ENCODE results near the gene TMEM186.
"Not testable (repeated sequence)": the region's sequence is repeated elsewhere in the genome, so short reads cannot be mapped to it uniquely, and the experiment has no call there.

Gene TMEM186

GRCh38 chr16:8786316-8786715, 11.1 kb downstream of the TMEM186 start:
- CTCF ChIA-PET, result interaction anchor here (1.7 kb wide), 1 partner anchor 126 kb away, joined by 5 read pairs; no protein-coding TSS in a partner anchor
- H3K27me3 ChIP-seq (replicated peaks in 2 of 5; ENCODE audit: control insufficient read depth in 4 of 5, insufficient read depth in 5 of 5, low read length in 4 of 5); H3K27ac ChIP-seq (ENCODE audit: insufficient read depth in 1 of 2, low read depth in 1 of 2, low read length in 2 of 2, poor library complexity in 1 of 2, severe bottlenecking in 2 of 2); H3K4me1 ChIP-seq (ENCODE audit: control extremely low read depth in 1 of 4, control insufficient read depth in 4 of 4, insufficient read depth in 4 of 4, low read length in 3 of 4); POLR2A ChIA-PET; H3K9me3 ChIP-seq (ENCODE audit: control extremely low read depth in 1 of 5, control insufficient read depth in 4 of 5, insufficient read depth in 2 of 5, low read depth in 1 of 5, low read length in 4 of 5); H3K36me3 ChIP-seq (ENCODE audit: control insufficient read depth in 4 of 4, insufficient read depth in 4 of 4, low read length in 3 of 4); H3K4me3 ChIP-seq (ENCODE audit: control insufficient read depth in 1 of 7, extremely low read depth in 1 of 7, insufficient read depth in 4 of 7, low read depth in 2 of 7, low read length in 6 of 7); DNase-seq: not testable (repeated sequence)
- WGBS (ENCODE audit: insufficient coverage), result 97% methylated on average over 11 of the region's 11 CpGs

GRCh38 chr16:8785408-8785807, 12.0 kb downstream of the TMEM186 start:
- POLR2A ChIA-PET, result no interaction called here
- no peaks in the 10 kb centered on the region for H3K9me3 ChIP-seq (ENCODE audit: control extremely low read depth in 1 of 5, control insufficient read depth in 4 of 5, insufficient read depth in 2 of 5, low read depth in 1 of 5, low read length in 4 of 5)
- no peak overlapping the region for H3K4me3 ChIP-seq (ENCODE audit: control insufficient read depth in 1 of 7, extremely low read depth in 1 of 7, insufficient read depth in 4 of 7, low read depth in 2 of 7, low read length in 6 of 7)
- H3K27me3 ChIP-seq (replicated peaks in 2 of 5; ENCODE audit: control insufficient read depth in 4 of 5, insufficient read depth in 5 of 5, low read length in 4 of 5), result no peaks in the 10 kb centered on the region
- 97% methylated on average over 6 of the region's 6 CpGs for WGBS (ENCODE audit: insufficient coverage)
- peaks cover 0 to 2% (median 0%) of the 10 kb centered on the region in 4 experiments for H3K36me3 ChIP-seq (ENCODE audit: control insufficient read depth in 4 of 4, insufficient read depth in 4 of 4, low read length in 3 of 4)
- no peak for DNase-seq
- CTCF ChIA-PET, result interaction anchor here (1.1 kb wide), 1 partner anchor 8 kb away, joined by 3 read pairs; no protein-coding TSS in a partner anchor
- H3K27ac ChIP-seq (ENCODE audit: insufficient read depth in 1 of 2, low read depth in 1 of 2, low read length in 2 of 2, poor library complexity in 1 of 2, severe bottlenecking in 2 of 2), result no peak overlapping the region
- no peaks in the 10 kb centered on the region for H3K4me1 ChIP-seq (ENCODE audit: control extremely low read depth in 1 of 4, control insufficient read depth in 4 of 4, insufficient read depth in 4 of 4, low read length in 3 of 4)

DNA sequence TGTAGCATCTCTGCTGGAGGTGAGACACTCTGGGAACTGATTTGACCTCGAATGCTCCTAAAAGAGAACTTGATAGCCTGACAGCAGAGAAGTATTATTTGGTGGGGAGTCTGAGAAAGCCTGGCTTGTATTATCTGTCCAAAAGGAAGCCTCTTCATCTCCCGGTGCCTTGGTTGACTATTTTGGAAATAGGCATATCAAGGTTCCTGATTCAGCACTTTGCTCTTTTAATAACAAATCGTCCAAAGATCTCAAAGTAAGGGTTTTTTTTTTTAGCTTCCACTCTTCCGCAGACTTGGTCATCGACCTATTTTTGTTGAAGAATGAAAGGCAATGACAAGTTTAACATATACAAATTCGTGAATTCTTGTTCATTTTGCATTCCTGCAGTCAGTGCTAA, 14.8 kb downstream of the TMEM186 start:
- Histone ChIP-seq H3K9me3 (ENCODE audit: control extremely low read depth in 1 of 5, control insufficient read depth in 4 of 5, insufficient read depth in 2 of 5, low read depth in 1 of 5, low read length in 4 of 5) (no peaks in the 10 kb centered on the region), H3K4me3 (ENCODE audit: control insufficient read depth in 1 of 7, extremely low read depth in 1 of 7, insufficient read depth in 4 of 7, low read depth in 2 of 7, low read length in 6 of 7) (no peak overlapping the region), H3K4me1 (ENCODE audit: control extremely low read depth in 1 of 4, control insufficient read depth in 4 of 4, insufficient read depth in 4 of 4, low read length in 3 of 4) (no peaks in the 10 kb centered on the region), H3K27me3 (replicated peaks in 2 of 5; ENCODE audit: control insufficient read depth in 4 of 5, insufficient read depth in 5 of 5, low read length in 4 of 5) (no peaks in the 10 kb centered on the region), H3K36me3 (ENCODE audit: control insufficient read depth in 4 of 4, insufficient read depth in 4 of 4, low read length in 3 of 4) (peaks cover 0 to 10% (median 1%) of the 10 kb centered on the region in 4 experiments), H3K27ac (ENCODE audit: insufficient read depth in 1 of 2, low read depth in 1 of 2, low read length in 2 of 2, poor library complexity in 1 of 2, severe bottlenecking in 2 of 2) (no peak overlapping the region)
- CTCF ChIA-PET, result no interaction called here
- DNase-seq, result no peak
- POLR2A ChIA-PET, result no interaction called here
- 83% methylated on average over 5 of the region's 6 CpGs for WGBS (ENCODE audit: insufficient coverage)

DNA sequence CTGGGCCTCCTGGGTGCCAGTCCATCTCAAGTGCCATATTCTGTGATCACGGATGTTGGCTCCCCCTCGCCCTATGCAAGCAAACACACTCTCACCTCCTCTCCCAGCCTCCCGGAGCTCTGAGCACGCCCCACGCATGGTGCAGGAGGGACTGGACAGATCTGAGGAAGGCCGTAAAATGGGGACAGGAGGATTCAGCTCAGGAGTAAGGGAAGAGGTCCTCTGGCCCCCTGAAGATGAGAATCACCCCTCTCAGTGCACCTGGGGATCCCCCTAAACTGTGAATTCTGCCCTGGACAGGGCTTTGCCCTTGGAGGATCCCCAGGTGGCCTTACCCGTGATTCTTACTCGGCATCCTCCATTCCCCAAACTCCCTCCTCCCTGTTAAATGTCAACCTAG, 15.6 kb downstream of the TMEM186 start:
- Histone ChIP-seq H3K9me3 (ENCODE audit: control extremely low read depth in 1 of 5, control insufficient read depth in 4 of 5, insufficient read depth in 2 of 5, low read depth in 1 of 5, low read length in 4 of 5) (no peaks in the 10 kb centered on the region), H3K36me3 (ENCODE audit: control insufficient read depth in 4 of 4, insufficient read depth in 4 of 4, low read length in 3 of 4) (peaks cover 0 to 16% (median 3%) of the 10 kb centered on the region in 4 experiments), H3K4me3 (ENCODE audit: control insufficient read depth in 1 of 7, extremely low read depth in 1 of 7, insufficient read depth in 4 of 7, low read depth in 2 of 7, low read length in 6 of 7) (no peak overlapping the region), H3K27ac (ENCODE audit: insufficient read depth in 1 of 2, low read depth in 1 of 2, low read length in 2 of 2, poor library complexity in 1 of 2, severe bottlenecking in 2 of 2) (no peak overlapping the region), H3K27me3 (replicated peaks in 2 of 5; ENCODE audit: control insufficient read depth in 4 of 5, insufficient read depth in 5 of 5, low read length in 4 of 5) (no peaks in the 10 kb centered on the region), H3K4me1 (ENCODE audit: control extremely low read depth in 1 of 4, control insufficient read depth in 4 of 4, insufficient read depth in 4 of 4, low read length in 3 of 4) (no peaks in the 10 kb centered on the region)
- 100% methylated on average over 5 of the region's 8 CpGs for whole genome bisulfite sequencing (ENCODE audit: insufficient coverage)
- DNase-seq, result no peak
- POLR2A ChIA-PET, result no interaction called here
- CTCF ChIA-PET, result no interaction called here

- no CpG with 5 or more reads among the region's 7 CpGs for WGBS (ENCODE audit: insufficient coverage)
- no peak overlapping the region for H3K27ac ChIP-seq (ENCODE audit: insufficient read depth in 1 of 2, low read depth in 1 of 2, low read length in 2 of 2, poor library complexity in 1 of 2, severe bottlenecking in 2 of 2)
- peaks cover 0 to 2% (median 0%) of the 10 kb centered on the region in 5 experiments for H3K9me3 ChIP-seq (ENCODE audit: control extremely low read depth in 1 of 5, control insufficient read depth in 4 of 5, insufficient read depth in 2 of 5, low read depth in 1 of 5, low read length in 4 of 5)
- H3K36me3 ChIP-seq (ENCODE audit: control insufficient read depth in 4 of 4, insufficient read depth in 4 of 4, low read length in 3 of 4), result peaks cover 0 to 32% (median 11%) of the 10 kb centered on the region in 4 experiments
- ChIA-PET CTCF (interaction anchor here (1.3 kb wide), 1 partner anchor 11 kb away, joined by 3 read pairs; no protein-coding TSS in a partner anchor), POLR2A (no interaction called here)
- H3K27me3 ChIP-seq (replicated peaks in 2 of 5; ENCODE audit: control insufficient read depth in 4 of 5, insufficient read depth in 5 of 5, low read length in 4 of 5), result no peaks in the 10 kb centered on the region
- DNase-seq, result no peak
- H3K4me3 ChIP-seq (ENCODE audit: control insufficient read depth in 1 of 7, extremely low read depth in 1 of 7, insufficient read depth in 4 of 7, low read depth in 2 of 7, low read length in 6 of 7), result no peak overlapping the region
- no peaks in the 10 kb centered on the region for H3K4me1 ChIP-seq (ENCODE audit: control extremely low read depth in 1 of 4, control insufficient read depth in 4 of 4, insufficient read depth in 4 of 4, low read length in 3 of 4)
Observed at GRCh38 chr16:8777217-8777616, 20.2 kb downstream of the TMEM186 start.

DNA sequence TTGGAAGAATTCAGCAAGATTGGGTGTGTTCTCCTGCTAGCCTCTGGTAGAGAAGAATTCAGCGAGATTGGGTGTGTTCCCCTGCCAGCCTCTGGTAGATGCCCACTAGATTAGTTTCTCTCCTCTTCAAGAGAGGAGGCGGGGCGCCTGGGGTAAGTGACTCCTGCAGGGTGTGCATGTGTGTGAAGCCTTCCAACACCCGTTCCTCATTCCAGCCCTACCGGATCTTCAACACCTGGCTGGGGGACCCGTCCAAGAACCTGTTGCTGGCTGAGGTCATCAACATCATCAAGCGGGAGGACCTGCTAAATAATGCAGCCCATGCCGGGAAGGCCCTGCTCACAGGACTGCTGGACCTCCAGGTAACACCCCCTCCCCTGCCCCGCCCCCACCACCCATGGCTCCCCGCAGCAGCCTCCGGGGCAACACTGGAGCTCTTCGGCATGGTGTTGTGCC, 21.3 kb downstream of the TMEM186 start:
- no peak for DNase-seq
- H3K27me3 ChIP-seq (replicated peaks in 2 of 5; ENCODE audit: control insufficient read depth in 4 of 5, insufficient read depth in 5 of 5, low read length in 4 of 5), result no peaks in the 10 kb centered on the region
- H3K4me3 ChIP-seq (ENCODE audit: control insufficient read depth in 1 of 7, extremely low read depth in 1 of 7, insufficient read depth in 4 of 7, low read depth in 2 of 7, low read length in 6 of 7), result no peak overlapping the region
- H3K36me3 ChIP-seq (ENCODE audit: control insufficient read depth in 4 of 4, insufficient read depth in 4 of 4, low read length in 3 of 4), result peaks cover 0 to 32% (median 11%) of the 10 kb centered on the region in 4 experiments
- ChIA-PET CTCF (no interaction called here), POLR2A (no interaction called here)
- 98% methylated on average over 8 of the region's 12 CpGs for WGBS (ENCODE audit: insufficient coverage)
- H3K4me1 ChIP-seq (ENCODE audit: control extremely low read depth in 1 of 4, control insufficient read depth in 4 of 4, insufficient read depth in 4 of 4, low read length in 3 of 4), result no peaks in the 10 kb centered on the region
- peaks cover 0 to 2% (median 0%) of the 10 kb centered on the region in 5 experiments for H3K9me3 ChIP-seq (ENCODE audit: control extremely low read depth in 1 of 5, control insufficient read depth in 4 of 5, insufficient read depth in 2 of 5, low read depth in 1 of 5, low read length in 4 of 5)
- no peak overlapping the region for H3K27ac ChIP-seq (ENCODE audit: insufficient read depth in 1 of 2, low read depth in 1 of 2, low read length in 2 of 2, poor library complexity in 1 of 2, severe bottlenecking in 2 of 2)

DNA sequence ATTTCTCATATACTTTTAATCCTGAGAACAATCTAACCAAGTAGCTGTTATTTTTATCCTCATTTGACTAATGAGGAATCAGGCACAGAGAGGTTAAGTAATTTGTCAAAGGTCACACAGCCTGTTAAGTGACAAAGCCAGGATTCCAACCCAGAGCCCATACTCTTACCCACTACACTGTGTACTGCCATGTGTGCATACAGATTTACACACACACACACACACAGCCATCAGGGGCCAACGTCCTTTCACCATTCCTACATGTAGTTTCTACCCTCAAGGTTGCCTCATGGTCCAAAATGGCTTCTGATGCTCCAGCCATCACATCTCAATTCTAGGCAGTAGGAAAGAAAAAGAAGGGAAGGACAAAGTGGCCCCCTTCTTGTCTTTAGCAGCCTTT, 22.1 kb downstream of the TMEM186 start:
- H3K4me3 ChIP-seq (ENCODE audit: control insufficient read depth in 1 of 7, extremely low read depth in 1 of 7, insufficient read depth in 4 of 7, low read depth in 2 of 7, low read length in 6 of 7), result no peak overlapping the region
- peaks cover 0 to 32% (median 10%) of the 10 kb centered on the region in 4 experiments for H3K36me3 ChIP-seq (ENCODE audit: control insufficient read depth in 4 of 4, insufficient read depth in 4 of 4, low read length in 3 of 4)
- WGBS (ENCODE audit: insufficient coverage), result 100% methylated on average over 1 of the region's 1 CpG
- no peaks in the 10 kb centered on the region for H3K27me3 ChIP-seq (replicated peaks in 2 of 5; ENCODE audit: control insufficient read depth in 4 of 5, insufficient read depth in 5 of 5, low read length in 4 of 5)
- H3K27ac ChIP-seq (ENCODE audit: insufficient read depth in 1 of 2, low read depth in 1 of 2, low read length in 2 of 2, poor library complexity in 1 of 2, severe bottlenecking in 2 of 2), result no peak overlapping the region
- ChIA-PET CTCF (no interaction called here), POLR2A (no interaction called here)
- no peak for DNase-seq
- peaks cover 0 to 2% (median 0%) of the 10 kb centered on the region in 5 experiments for H3K9me3 ChIP-seq (ENCODE audit: control extremely low read depth in 1 of 5, control insufficient read depth in 4 of 5, insufficient read depth in 2 of 5, low read depth in 1 of 5, low read length in 4 of 5)
- no peaks in the 10 kb centered on the region for H3K4me1 ChIP-seq (ENCODE audit: control extremely low read depth in 1 of 4, control insufficient read depth in 4 of 4, insufficient read depth in 4 of 4, low read length in 3 of 4)

Measured in common myeloid progenitor, CD34-positive (primary cell).